Cardiac muscle cell (in vitro differentiated cells and primary cell): ENCODE results near the gene SH3BP5. TPM values are rescaled to one million over a fixed set of nuclear protein-coding genes. Genes with fewer than 3 reads are reported as not detected.

Source experiments
- DNase-seq, 2 donors: peaks; one replicate each; pipeline versions ENCODE4 v3.0.0 to v3.0.0-alpha.2; 2010 to 2017; ENCODE audit warnings: low read depth in 1 of 2, low spot score in 1 of 2
- H3K27ac ChIP-seq: fragments of 200-600 bp; sonication (generic); 2 replicates; pipeline ENCODE4 v1.5.1; 2016
- H3K27me3 ChIP-seq: fragments of 200-600 bp; sonication (generic); 2 replicates; pipeline ENCODE4 v1.6.0; 2016; ENCODE audit warnings: control low read depth
- H3K36me3 ChIP-seq: fragments of 200-600 bp; sonication (generic); 2 replicates; pipeline ENCODE4 v1.5.1; 2016; ENCODE audit warnings: control low read depth
- H3K4me1 ChIP-seq: fragments of 200-600 bp; sonication (generic); 2 replicates; pipeline ENCODE4 v1.8.1; 2017; ENCODE audit warnings: low read depth, mild to moderate bottlenecking, mixed run types
- H3K4me3 ChIP-seq: fragments of 200-600 bp; sonication (generic); 2 replicates; pipeline ENCODE4 v1.5.1; 2016; ENCODE audit warnings: mild to moderate bottlenecking
- H3K9me3 ChIP-seq: fragments of 200-600 bp; sonication (generic); 2 replicates; pipeline ENCODE4 v1.5.1; 2017; ENCODE audit warnings: low read depth, mild to moderate bottlenecking, control low read depth
- CTCF ChIP-seq: IDR thresholded peaks from 2 replicates; pipeline ENCODE4 v1.5.1; 2012; ENCODE audit warnings: low read depth, mild to moderate bottlenecking, low read length
- polyA plus RNA-seq: library from polyadenylated mRNA; unstranded; fragments of >200 nt; fragmentation: Nextera tagmentation; extraction: Ambion mirVana; gene quantifications from 2 replicates; pipeline ENCODE4 v1.2.1, GENCODE V29; 2016
- total RNA-seq: library from RNA; depleted of rRNA; stranded (reverse); fragments of >200 nt; gene quantifications from 2 replicates; pipeline ENCODE4 v1.2.3, GENCODE V29; 2016

Gene SH3BP5
- total and polyA plus RNA-seq, 2 experiments from 2014 or later, result 10.6 to 18.5 TPM

GRCh38 chr3:15228147-15228546 is 104.2 kb downstream of the SH3BP5 start:
- Histone ChIP-seq H3K4me1 (no peaks in the 10 kb centered on the region), H3K9me3 (no peaks in the 10 kb centered on the region), H3K27ac (no peak overlapping the region), H3K27me3 (no peaks in the 10 kb centered on the region), H3K36me3 (peaks cover 71% of the 10 kb centered on the region), H3K4me3 (no peak overlapping the region)
- no peak for DNase-seq
- no peak for TF ChIP-seq CTCF

- H3K27ac ChIP-seq, result no peak overlapping the region
- no peak for DNase-seq
- no peak for TF ChIP-seq CTCF
- H3K9me3 ChIP-seq, result no peaks in the 10 kb centered on the region
- peaks cover 6% of the 10 kb centered on the region for H3K4me1 ChIP-seq
- no peak overlapping the region for H3K4me3 ChIP-seq
- H3K36me3 ChIP-seq, result peaks cover 58% of the 10 kb centered on the region
- no peaks in the 10 kb centered on the region for H3K27me3 ChIP-seq
Observed at GRCh38 chr3:15223685-15224572, 108.5 kb downstream of the SH3BP5 start.

GRCh38 chr3:15221574-15222217 is 110.7 kb downstream of the SH3BP5 start:
- Histone ChIP-seq H3K27ac (no peak overlapping the region), H3K9me3 (no peaks in the 10 kb centered on the region), H3K27me3 (no peaks in the 10 kb centered on the region), H3K4me1 (peaks cover 26% of the 10 kb centered on the region), H3K36me3 (peaks cover 45% of the 10 kb centered on the region), H3K4me3 (no peak overlapping the region)
- no peak for TF ChIP-seq CTCF
- DNase-seq, result no peak

- Histone ChIP-seq H3K4me1 (peaks cover 26% of the 10 kb centered on the region), H3K27me3 (no peaks in the 10 kb centered on the region), H3K36me3 (peaks cover 45% of the 10 kb centered on the region), H3K9me3 (no peaks in the 10 kb centered on the region), H3K4me3 (no peak overlapping the region), H3K27ac (no peak overlapping the region)
- no peak for DNase-seq
- TF ChIP-seq CTCF, result no peak
Observed at GRCh38 chr3:15220661-15221060, 111.7 kb downstream of the SH3BP5 start.

GRCh38 chr3:15220056-15220455 is 112.3 kb downstream of the SH3BP5 start:
- H3K36me3 ChIP-seq, result peaks cover 40% of the 10 kb centered on the region
- no peak overlapping the region for H3K27ac ChIP-seq
- no peaks in the 10 kb centered on the region for H3K9me3 ChIP-seq
- TF ChIP-seq CTCF, result no peak
- no peak overlapping the region for H3K4me3 ChIP-seq
- H3K4me1 ChIP-seq, result peaks cover 26% of the 10 kb centered on the region
- H3K27me3 ChIP-seq, result no peaks in the 10 kb centered on the region
- DNase-seq, result no peak
